ENCODE measurements around the gene WNK2.

DNA sequence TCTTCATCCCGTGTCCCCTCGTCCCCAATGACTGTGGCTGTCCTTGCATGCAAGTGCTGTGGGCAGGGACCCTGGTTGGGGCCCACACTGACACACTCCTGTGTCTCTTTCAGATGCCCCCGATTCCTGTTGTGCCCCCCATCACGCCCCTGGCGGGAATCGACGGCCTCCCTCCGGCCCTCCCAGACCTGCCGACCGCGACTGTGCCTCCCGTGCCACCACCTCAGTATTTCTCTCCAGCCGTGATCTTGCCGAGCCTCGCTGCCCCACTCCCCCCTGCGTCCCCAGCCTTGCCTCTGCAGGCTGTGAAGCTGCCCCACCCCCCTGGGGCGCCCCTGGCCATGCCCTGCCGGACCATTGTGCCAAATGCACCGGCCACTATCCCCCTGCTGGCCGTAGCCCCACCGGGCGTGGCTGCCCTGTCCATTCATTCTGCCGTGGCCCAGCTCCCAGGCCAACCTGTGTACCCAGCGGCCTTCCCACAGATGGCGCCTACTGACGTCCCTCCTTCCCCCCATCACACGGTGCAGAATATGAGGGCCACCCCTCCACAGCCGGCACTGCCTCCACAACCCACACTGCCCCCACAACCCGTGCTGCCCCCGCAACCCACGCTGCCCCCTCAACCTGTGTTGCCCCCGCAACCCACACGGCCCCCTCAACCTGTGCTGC, 75.0 kb downstream of the WNK2 start:
- TF ChIP-seq, protein P1, sequence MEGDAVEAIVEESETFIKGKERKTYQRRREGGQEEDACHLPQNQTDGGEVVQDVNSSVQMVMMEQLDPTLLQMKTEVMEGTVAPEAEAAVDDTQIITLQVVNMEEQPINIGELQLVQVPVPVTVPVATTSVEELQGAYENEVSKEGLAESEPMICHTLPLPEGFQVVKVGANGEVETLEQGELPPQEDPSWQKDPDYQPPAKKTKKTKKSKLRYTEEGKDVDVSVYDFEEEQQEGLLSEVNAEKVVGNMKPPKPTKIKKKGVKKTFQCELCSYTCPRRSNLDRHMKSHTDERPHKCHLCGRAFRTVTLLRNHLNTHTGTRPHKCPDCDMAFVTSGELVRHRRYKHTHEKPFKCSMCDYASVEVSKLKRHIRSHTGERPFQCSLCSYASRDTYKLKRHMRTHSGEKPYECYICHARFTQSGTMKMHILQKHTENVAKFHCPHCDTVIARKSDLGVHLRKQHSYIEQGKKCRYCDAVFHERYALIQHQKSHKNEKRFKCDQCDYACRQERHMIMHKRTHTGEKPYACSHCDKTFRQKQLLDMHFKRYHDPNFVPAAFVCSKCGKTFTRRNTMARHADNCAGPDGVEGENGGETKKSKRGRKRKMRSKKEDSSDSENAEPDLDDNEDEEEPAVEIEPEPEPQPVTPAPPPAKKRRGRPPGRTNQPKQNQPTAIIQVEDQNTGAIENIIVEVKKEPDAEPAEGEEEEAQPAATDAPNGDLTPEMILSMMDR (tag by site-specific recombination; IDR thresholded peaks at IDR 0.05): no peak
- TF ChIP-seq, protein P2, sequence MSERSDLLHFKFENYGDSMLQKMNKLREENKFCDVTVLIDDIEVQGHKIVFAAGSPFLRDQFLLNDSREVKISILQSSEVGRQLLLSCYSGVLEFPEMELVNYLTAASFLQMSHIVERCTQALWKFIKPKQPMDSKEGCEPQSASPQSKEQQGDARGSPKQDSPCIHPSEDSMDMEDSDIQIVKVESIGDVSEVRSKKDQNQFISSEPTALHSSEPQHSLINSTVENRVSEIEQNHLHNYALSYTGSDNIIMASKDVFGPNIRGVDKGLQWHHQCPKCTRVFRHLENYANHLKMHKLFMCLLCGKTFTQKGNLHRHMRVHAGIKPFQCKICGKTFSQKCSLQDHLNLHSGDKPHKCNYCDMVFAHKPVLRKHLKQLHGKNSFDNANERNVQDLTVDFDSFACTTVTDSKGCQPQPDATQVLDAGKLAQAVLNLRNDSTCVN (tag by site-specific recombination; optimal IDR thresholded peaks at IDR 0.05): no peak
- TF ChIP-seq ZNF433 (tag by site-specific recombination; IDR thresholded peaks at IDR 0.05; ENCODE audit: low read depth): no peak
- TF ChIP-seq ZFP41 (tag by site-specific recombination; IDR thresholded peaks at IDR 0.05; ENCODE audit: borderline replicate concordance): no peak
- no peak for TF ChIP-seq ZNF501 (tag by site-specific recombination; IDR thresholded peaks at IDR 0.05)
- no peak for TF ChIP-seq YY1 (tag by site-specific recombination; IDR thresholded peaks at IDR 0.05)
- no peak for TF ChIP-seq ZNF341 (tag by site-specific recombination; IDR thresholded peaks at IDR 0.05; ENCODE audit: low read depth)
- no peak for TF ChIP-seq SETDB1 (IDR thresholded peaks at IDR 0.05; ENCODE audit: insufficient read length, low read length)
- TF ChIP-seq TCF7L2 (IDR thresholded peaks at IDR 0.05; ENCODE audit: borderline replicate concordance, low read depth, low read length): no peak
- no peak for TF ChIP-seq GLI4 (tag by site-specific recombination; IDR thresholded peaks at IDR 0.05)
- no peak for TF ChIP-seq ZBTB1 (tag by site-specific recombination; IDR thresholded peaks at IDR 0.05)
- TF ChIP-seq, protein P3, sequence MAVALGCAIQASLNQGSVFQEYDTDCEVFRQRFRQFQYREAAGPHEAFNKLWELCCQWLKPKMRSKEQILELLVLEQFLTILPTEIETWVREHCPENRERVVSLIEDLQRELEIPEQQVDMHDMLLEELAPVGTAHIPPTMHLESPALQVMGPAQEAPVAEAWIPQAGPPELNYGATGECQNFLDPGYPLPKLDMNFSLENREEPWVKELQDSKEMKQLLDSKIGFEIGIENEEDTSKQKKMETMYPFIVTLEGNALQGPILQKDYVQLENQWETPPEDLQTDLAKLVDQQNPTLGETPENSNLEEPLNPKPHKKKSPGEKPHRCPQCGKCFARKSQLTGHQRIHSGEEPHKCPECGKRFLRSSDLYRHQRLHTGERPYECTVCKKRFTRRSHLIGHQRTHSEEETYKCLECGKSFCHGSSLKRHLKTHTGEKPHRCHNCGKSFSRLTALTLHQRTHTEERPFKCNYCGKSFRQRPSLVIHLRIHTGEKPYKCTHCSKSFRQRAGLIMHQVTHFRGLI (tag by site-specific recombination; IDR thresholded peaks at IDR 0.05): no peak

Data from HEK293 (cell line).